Activated CD4-positive, CD25-positive, alpha-beta regulatory T cell treated with anti-CD3 and anti-CD28 coated beads, Interleukin-2, amount 50 U/mL, for 72 hours (primary cell): ENCODE data around the gene BCAT1.
"Not testable (repeated sequence)": the region's sequence is repeated elsewhere in the genome, so short reads cannot be mapped to it uniquely, and the experiment has no call there.

Experiments used
- DNase-seq: peaks from one replicate; pipeline ENCODE4 v3.0.0; 2021

BCAT1 gene

GRCh38 chr12:24948757-24949722 is at the start of gene BCAT1:
Gene BCAT1 (minus strand): TSS chr12:24949101. CDS start chr12:24948932, 169 bp downstream.
- no peak for DNase-seq

GRCh38 chr12:24997970-24998582 is 49.2 kb upstream of the BCAT1 start:
- no peak for DNase-seq

GRCh38 chr12:24997496-24997895 is 48.6 kb upstream of the BCAT1 start:
- DNase-seq, result no peak

GRCh38 chr12:24996820-24997219 is 47.9 kb upstream of the BCAT1 start:
- no peak for DNase-seq

GRCh38 chr12:24996102-24996797 is 47.3 kb upstream of the BCAT1 start:
- DNase-seq, result no peak

- DNase-seq, result no peak
Measured at GRCh38 chr12:24993793-24994192, 44.9 kb upstream of the BCAT1 start.

- DNase-seq, result no peak
Measured at GRCh38 chr12:24991209-24992049, 42.5 kb upstream of the BCAT1 start.

- DNase-seq, result no peak
Measured at GRCh38 chr12:24989216-24989615, 40.3 kb upstream of the BCAT1 start.

- no peak for DNase-seq
Measured at GRCh38 chr12:24982250-24982649, 33.3 kb upstream of the BCAT1 start.

- no peak for DNase-seq
Measured at GRCh38 chr12:24979976-24980730, 31.3 kb upstream of the BCAT1 start.

- DNase-seq, result no peak
Measured at GRCh38 chr12:24979329-24979728, 30.4 kb upstream of the BCAT1 start.

- DNase-seq, result no peak
Measured at GRCh38 chr12:24977711-24978110, 28.8 kb upstream of the BCAT1 start.

GRCh38 chr12:24977060-24977459 is 28.2 kb upstream of the BCAT1 start:
- DNase-seq, result no peak

GRCh38 chr12:24975425-24975824 is 26.5 kb upstream of the BCAT1 start:
- DNase-seq, result no peak

GRCh38 chr12:24974216-24974615 is 25.3 kb upstream of the BCAT1 start:
- no peak for DNase-seq

- DNase-seq, result no peak
Measured at GRCh38 chr12:24972078-24972477, 23.2 kb upstream of the BCAT1 start.

- DNase-seq, result no peak
Measured at GRCh38 chr12:24970177-24970576, 21.3 kb upstream of the BCAT1 start.

GRCh38 chr12:24966951-24967564 is 18.2 kb upstream of the BCAT1 start:
- no peak for DNase-seq

- DNase-seq, result no peak
Measured at GRCh38 chr12:24964342-24964741, 15.4 kb upstream of the BCAT1 start.

- DNase-seq, result no peak
Measured at GRCh38 chr12:24960222-24960855, 11.4 kb upstream of the BCAT1 start.

GRCh38 chr12:24956351-24956750 is 7.5 kb upstream of the BCAT1 start:
- not testable (repeated sequence) for DNase-seq
